HG03575 (cell line): Measurements from ENCODE around the gene ADK.
"Not testable (repeated sequence)": the region's sequence is repeated elsewhere in the genome, so short reads cannot be mapped to it uniquely, and the experiment has no call there.

Experiments
- ATAC-seq: cut with Tn5 transposase; IDR thresholded peaks from one replicate; pipeline ENCODE4 v1.9.1; 2021; ENCODE audit not compliant: unreplicated experiment, insufficient number of reproducible peaks, low FRiP score; ENCODE audit errors: extremely low read depth

ADK gene

GRCh38 chr10:74176380-74177139, 25.5 kb downstream of the ADK start:
- ATAC-seq = peak; percentile 73

DNA sequence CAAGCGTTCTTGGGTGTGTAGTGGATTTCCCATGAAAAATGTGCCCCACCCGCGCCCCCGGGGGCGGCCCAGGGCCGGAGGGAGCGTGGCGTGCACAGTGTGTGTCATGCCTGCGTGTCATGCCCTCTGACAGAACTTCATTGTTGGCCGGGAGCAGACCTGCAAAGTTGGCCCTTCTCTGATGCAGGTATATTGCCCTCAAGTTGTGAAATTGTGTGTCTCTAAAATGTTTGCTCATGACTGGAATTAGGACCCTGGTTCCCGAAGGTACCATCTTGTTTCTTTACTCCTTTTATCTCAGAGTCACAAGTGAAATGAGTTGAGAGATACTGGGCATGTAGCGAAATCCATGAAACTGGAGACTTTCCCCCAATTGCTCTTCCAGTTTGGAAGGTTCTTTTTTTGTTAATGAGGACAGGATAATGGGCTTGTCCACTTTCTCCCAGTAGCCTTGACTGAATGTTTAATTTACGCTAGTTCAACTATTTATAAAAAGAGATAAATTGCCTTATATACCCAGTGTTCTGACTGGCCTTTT, 26.2 kb downstream of the ADK start:
- ATAC-seq = no peak

DNA sequence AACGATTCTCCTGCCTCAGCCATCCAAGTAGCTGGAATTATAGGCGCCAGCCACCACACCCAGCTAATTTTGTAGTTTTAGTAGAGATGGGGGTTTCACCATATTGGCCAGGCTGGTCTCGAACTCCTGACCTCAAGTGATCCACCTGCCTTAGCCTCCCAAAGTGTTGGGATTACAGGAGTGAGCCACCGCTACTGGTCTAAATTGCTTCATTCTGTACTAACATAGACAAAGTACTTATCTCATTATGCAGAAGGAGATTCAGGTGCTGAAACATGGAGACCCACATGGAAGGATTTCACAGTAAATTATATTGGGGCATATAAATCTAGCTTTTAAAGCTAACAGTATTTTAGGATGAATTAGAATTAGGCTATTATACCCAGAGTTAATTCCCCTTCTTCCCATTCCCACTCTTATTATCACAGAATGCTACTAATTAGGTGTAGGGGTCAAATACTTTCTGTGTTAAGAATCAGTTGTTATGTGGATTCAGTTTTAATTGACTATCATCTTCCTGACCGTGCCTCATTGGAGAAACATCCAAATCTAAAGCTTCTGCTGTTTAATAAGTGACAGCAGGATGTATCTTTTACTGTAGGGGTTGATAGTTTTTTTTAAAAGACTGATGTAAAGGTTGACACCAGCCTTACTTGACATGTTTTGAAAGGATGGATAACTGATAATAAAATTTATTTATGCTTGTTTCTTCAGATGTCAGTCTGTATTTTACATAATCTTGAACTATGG, 27.2 kb downstream of the ADK start:
- ATAC-seq = no peak

GRCh38 chr10:74179111-74179710, 28.2 kb downstream of the ADK start:
- ATAC-seq = no peak

GRCh38 chr10:74186678-74187077, 35.7 kb downstream of the ADK start:
- ATAC-seq = no peak

- no peak for ATAC-seq
Observed at GRCh38 chr10:74187237-74187636, 36.2 kb downstream of the ADK start.

DNA sequence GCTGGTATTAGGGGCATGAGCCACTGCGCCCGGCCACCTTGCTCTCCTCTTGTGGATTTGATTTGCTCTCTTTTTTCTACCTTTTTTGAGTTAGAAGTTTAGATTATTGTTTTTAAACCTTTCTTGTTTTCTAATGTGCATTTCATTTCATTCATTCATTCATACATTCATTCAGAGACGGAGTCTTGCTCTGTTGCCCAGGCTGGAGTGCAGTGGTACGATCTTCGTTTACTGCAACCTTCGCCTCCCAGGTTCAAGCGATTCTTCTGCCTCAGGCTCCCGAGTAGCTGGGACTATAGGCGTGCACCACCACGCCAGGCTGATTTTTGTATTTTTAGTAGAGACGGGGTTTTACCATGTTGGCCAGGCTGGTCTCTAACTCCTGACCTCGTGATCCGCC, 37.6 kb downstream of the ADK start:
- not testable (repeated sequence) for ATAC-seq

GRCh38 chr10:74189999-74190421, 39.0 kb downstream of the ADK start:
- no peak for ATAC-seq

- ATAC-seq = no peak
Observed at GRCh38 chr10:74190494-74190893, 39.5 kb downstream of the ADK start.

DNA sequence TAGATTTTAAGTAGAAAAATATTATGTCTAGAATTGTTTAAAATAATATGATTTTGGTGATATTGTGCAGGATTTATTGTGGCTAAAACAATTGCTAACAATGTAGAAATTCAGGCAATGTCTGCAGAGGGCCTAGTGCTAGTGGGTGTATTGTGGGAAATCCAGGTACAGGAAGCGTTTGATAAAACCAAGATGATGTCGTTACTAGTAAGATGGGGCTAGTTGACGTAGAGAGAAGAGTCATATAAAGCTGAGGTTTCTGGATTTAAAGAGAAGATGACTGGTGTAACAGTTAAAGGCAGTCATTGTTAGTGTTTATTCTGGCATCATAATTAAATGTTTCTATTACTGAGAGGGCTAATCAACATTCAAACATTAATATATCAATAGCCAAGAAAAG, 43.5 kb downstream of the ADK start:
- ATAC-seq = no peak

DNA sequence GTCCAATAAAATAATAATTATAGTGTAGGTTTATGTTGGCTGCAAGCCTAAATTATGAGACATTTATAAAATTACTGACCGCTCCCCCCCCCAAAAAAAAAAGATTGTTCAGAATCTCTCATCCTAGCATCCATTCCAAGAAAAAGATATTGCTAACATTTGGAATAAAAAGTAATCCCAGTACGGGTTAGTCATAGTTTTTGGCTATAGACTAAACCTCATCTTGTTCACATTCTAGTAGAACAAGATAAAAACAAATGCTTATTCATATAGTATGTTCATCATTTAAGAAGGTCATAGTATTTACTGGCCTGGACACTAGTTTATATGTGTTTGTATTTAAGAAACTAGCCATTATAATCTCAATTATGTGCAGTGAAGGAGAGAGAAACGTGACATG, 44.0 kb downstream of the ADK start:
- no peak for ATAC-seq

GRCh38 chr10:74199315-74199714, 48.3 kb downstream of the ADK start:
- ATAC-seq = no peak

DNA sequence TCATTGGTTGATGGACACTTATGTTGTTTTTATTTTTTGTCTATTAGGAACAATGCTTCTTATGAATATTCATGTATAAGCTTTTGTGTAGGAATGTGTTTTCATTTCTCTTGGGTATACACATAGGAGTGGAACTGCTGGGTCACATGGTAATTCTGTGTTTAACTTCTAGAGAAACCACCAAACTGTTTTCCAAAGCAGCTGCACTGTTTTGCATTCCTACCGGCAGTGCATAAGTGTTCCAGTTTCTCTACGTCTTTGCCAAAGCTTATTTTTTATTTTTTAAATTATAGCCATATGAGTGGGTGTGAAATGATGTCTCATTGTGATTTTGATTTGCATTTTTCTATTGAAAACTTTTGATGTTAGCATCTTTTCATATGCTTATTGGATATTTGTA, 51.3 kb downstream of the ADK start:
- ATAC-seq = no peak

- no peak for ATAC-seq
Observed at GRCh38 chr10:74206746-74207145, 55.7 kb downstream of the ADK start.

GRCh38 chr10:74207691-74208480, 56.9 kb downstream of the ADK start:
- no peak for ATAC-seq

GRCh38 chr10:74208997-74209396, 58.0 kb downstream of the ADK start:
- ATAC-seq = no peak

- no peak for ATAC-seq
Observed at GRCh38 chr10:74213019-74213418, 62.0 kb downstream of the ADK start.

DNA sequence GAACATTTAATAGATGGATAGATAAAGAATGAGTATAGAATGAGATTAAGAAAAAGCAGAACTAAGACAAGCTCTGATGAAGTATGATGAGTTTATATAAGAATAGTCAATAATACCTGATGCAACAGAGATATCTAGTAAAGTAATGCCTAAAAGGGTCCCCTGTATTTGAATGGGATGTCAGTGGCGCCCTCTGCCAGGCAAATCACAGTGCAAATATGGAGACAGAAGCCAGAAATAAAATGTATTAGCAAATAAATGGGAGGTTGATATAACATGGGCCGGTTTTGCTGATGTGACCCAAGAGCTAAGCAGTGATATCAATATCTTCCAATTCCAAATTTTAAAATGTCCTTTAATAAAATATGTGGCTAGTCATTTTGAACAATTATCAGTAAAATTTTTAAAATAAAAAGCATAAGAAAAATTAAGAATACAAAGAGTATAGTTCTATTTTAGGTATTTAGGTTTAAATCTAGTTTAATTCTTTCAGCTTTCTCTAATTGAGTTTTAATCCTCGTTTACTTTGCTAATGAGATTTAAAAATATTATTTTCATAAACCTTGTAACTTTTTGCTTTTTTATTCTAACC, 62.6 kb downstream of the ADK start:
- ATAC-seq = no peak

- ATAC-seq = not testable (repeated sequence)
Observed at GRCh38 chr10:74217110-74217509, 66.1 kb downstream of the ADK start.
